ENCODE data around the gene ABCA8. TPM values are rescaled to one million over a fixed set of nuclear protein-coding genes. Genes with fewer than 3 reads are reported as not detected.
A peak's percentile ranks its signal among the peaks of the same experiment; 100 is the strongest.
"Not testable (repeated sequence)": the region's sequence is repeated elsewhere in the genome, so short reads cannot be mapped to it uniquely, and the experiment has no call there.

The ABCA8 gene
- total and polyA plus RNA-seq, 11 donors, result 13.4 to 71.0 (median 35.4) TPM

GRCh38 chr17:68957944-68958343, 2.8 kb upstream of the ABCA8 start:
- Histone ChIP-seq H3K36me3 (no peaks in the 10 kb centered on the region), H3K27ac (no peak overlapping the region), H3K27me3 (no peaks in the 10 kb centered on the region), H3K9me3 (peaks cover 0 to 3% (median 0%) of the 10 kb centered on the region in 12 donors), H3K4me3 (no peak overlapping the region), H3K4me1 (peaks cover 0 to 17% (median 0%) of the 10 kb centered on the region in 12 donors)
- intact Hi-C loops (cut with DNase I), result no loop called here
- ATAC-seq (no peak), DNase-seq (no peak)
- TF ChIP-seq CTCF (IDR thresholded peaks at IDR 0.05) (no peak), POLR2A (IDR thresholded peaks at IDR 0.05) (no peak)
- WGBS, 4 donors, result 95 to 100% (median 98%) methylated on average over 1 of the region's 1 CpG

DNA sequence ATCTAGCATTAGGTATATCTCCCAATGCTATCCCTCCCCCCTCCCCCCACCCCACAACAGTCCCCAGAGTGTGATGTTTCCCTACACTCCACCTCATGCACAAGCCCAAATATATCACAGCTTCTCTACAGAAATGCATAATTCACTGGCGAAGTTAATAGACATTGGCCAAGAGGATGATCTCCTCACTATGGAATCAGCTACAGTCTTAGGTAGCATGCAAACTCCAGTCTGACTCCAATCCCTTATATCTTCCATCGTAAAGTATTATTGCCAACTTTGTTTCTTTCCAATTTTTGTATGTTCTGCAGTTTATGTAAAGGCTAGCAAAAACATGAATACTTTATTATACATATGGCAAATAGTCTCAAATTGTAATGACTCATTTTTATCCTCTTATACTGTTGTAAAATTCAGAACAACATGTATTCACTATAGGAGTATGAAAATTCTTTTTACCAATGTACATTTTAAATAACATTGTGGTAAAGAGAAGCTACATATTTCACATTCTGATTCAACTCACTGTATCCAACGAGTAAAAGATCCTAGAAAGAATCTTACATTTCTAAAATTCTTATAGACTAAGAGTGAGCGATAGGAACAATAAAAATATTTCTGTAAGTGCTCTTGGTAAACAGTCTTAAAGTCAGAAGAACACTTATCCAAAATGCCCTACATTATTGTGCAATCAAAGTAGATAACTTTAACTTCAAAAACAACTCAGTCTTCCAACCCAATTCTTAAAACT, 871 bp downstream of the ABCA8 start:
- H3K9me3 ChIP-seq, result peaks cover 0 to 3% (median 0%) of the 10 kb centered on the region in 12 donors
- intact Hi-C loops (cut with DNase I), result no loop called here
- H3K4me3 ChIP-seq, result peak overlapping the region; percentile 22 to 63 (median 49)
- H3K27me3 ChIP-seq, result no peaks in the 10 kb centered on the region
- H3K27ac ChIP-seq, result peak overlapping the region; percentile 30 to 82 (median 64)
- no peak for DNase-seq
- TF ChIP-seq POLR2A (IDR thresholded peaks at IDR 0.05), result no peak
- TF ChIP-seq CTCF (IDR thresholded peaks at IDR 0.05), result no peak
- no peaks in the 10 kb centered on the region for H3K36me3 ChIP-seq
- H3K4me1 ChIP-seq, result peaks cover 0 to 11% (median 0%) of the 10 kb centered on the region in 12 donors
- peak in 2 of 4 donors; percentile 44 to 49 for ATAC-seq
- WGBS, 4 donors, result 22 to 31% (median 30%) methylated on average over 4 of the region's 4 CpGs

DNA sequence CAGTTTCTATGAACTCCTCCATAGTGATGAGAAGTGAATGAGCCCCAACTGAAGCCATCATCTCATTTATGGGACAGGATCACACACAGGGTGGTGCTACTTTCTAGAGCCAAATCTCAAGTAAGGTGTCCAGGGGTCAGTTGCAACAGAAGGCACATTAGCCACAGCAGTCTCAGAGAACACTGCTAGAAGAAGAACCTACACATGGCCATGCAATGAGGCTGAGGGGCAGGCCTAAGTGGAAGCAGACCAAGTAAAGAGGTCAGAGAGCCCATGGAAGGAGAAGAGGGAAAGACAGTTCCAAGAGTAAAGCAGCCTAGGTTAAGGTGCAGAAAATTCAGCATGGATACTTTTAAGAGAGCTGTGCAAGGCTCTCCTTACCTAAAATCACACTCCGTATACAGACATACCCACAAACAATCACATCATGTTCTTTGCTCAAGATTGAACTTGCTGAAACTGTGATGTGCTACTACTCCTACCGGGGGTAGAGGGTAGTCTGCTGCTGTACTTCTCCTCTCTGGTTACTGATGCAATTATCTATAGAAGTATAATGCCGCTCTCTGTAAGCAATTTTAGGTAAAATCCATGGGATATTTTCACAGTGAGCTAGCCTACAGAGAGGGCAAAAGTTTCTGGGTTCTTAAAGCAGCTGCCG, 1.7 kb downstream of the ABCA8 start:
- DNase-seq (no peak), ATAC-seq (peak in 2 of 4 donors; percentile 29 to 44)
- no peak for TF ChIP-seq CTCF (IDR thresholded peaks at IDR 0.05)
- TF ChIP-seq POLR2A (IDR thresholded peaks at IDR 0.05), result no peak
- intact Hi-C loops (cut with DNase I), result no loop called here
- WGBS, 4 donors, result 63 to 77% (median 76%) methylated on average over 4 of the region's 4 CpGs
- H3K27me3 ChIP-seq, result no peaks in the 10 kb centered on the region
- peaks cover 0 to 16% (median 0%) of the 10 kb centered on the region in 12 donors for H3K4me1 ChIP-seq
- H3K27ac ChIP-seq, result peak overlapping the region in 10 of 12 donors; percentile 3 to 82 (median 65)
- H3K36me3 ChIP-seq, result no peaks in the 10 kb centered on the region
- H3K4me3 ChIP-seq, result peak overlapping the region in 11 of 12 donors; percentile 8 to 63 (median 50)
- H3K9me3 ChIP-seq, result no peaks in the 10 kb centered on the region

DNA sequence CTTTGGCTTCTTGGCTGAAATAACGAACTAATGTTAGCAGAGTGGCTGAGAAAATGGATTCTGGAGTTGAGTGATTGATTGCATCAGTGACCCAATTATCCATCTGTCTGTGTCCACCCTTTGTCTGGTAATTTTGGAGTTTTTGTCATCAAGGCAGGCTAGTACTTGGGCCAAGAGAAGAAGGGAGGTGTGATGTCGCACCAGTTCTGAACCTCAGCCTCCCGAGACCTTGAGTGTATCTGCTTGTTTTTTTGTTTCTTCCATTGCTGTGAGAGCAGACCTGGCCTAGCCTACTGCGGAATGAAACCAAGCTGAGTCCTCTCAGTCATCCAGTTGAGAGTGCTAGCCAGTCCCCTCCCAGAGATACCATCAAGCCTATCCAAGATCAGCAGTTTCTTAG, 4.5 kb downstream of the ABCA8 start:
- Histone ChIP-seq H3K27me3 (no peaks in the 10 kb centered on the region), H3K4me1 (peaks cover 0 to 22% (median 0%) of the 10 kb centered on the region in 12 donors), H3K36me3 (peaks cover 0 to 14% (median 0%) of the 10 kb centered on the region in 9 donors), H3K9me3 (peaks cover 0 to 8% (median 0%) of the 10 kb centered on the region in 12 donors), H3K27ac (peak overlapping the region in 5 of 12 donors; percentile 13 to 46 (median 30)), H3K4me3 (peak overlapping the region in 4 of 12 donors; percentile 8 to 63 (median 32))
- TF ChIP-seq POLR2A (IDR thresholded peaks at IDR 0.05) (no peak), CTCF (IDR thresholded peaks at IDR 0.05) (no peak)
- intact Hi-C loops (cut with DNase I), result no loop called here
- DNase-seq (no peak), ATAC-seq (peak; percentile 43 to 74 (median 56))
- WGBS, 4 donors, result 72 to 82% (median 77%) methylated on average over 4 of the region's 4 CpGs

GRCh38 chr17:68947868-68948267, 7.3 kb downstream of the ABCA8 start:
- H3K4me3 ChIP-seq; H3K27ac ChIP-seq; intact Hi-C loops (cut with DNase I); H3K27me3 ChIP-seq; DNase-seq; ATAC-seq: not testable (repeated sequence)
- WGBS, 4 donors, result 92 to 97% (median 94%) methylated on average over 1 of the region's 1 CpG
- Histone ChIP-seq H3K9me3 (peaks cover 0 to 12% (median 0%) of the 10 kb centered on the region in 12 donors), H3K36me3 (peaks cover 0 to 14% (median 0%) of the 10 kb centered on the region in 9 donors), H3K4me1 (peaks cover 0 to 22% (median 0%) of the 10 kb centered on the region in 12 donors)

Data from heart left ventricle (tissue), 16 donors.